ENCODE data around the gene CYYR1.

GRCh38 chr21:26522704-26523103, 50.4 kb downstream of the CYYR1 start:
- TF ChIP-seq CTCF (IDR thresholded peaks at IDR 0.05) (no peak), ZFX (IDR thresholded peaks at IDR 0.05; ENCODE audit: borderline replicate concordance) (no peak)
